ENCODE results near the gene CSNK2A1. TPM values are rescaled to one million over a fixed set of nuclear protein-coding genes. Genes with fewer than 3 reads are reported as not detected.

The CSNK2A1 gene
- total and polyA plus RNA-seq, 2 donors from 2014 or later, result 39.7 to 100 TPM

- Histone ChIP-seq H3K27me3 (ENCODE audit: control insufficient read depth, insufficient read depth, low read length) (no peaks in the 10 kb centered on the region), H3K36me3 (ENCODE audit: control insufficient read depth in 2 of 3, insufficient read depth in 3 of 3, low read length in 3 of 3) (peaks cover 9 to 38% (median 20%) of the 10 kb centered on the region in 3 donors), H3K4me1 (ENCODE audit: control insufficient read depth in 2 of 3, insufficient read depth in 2 of 3, low read depth in 1 of 3, low read length in 3 of 3) (no peaks in the 10 kb centered on the region), H3K27ac (ENCODE audit: low read depth in 2 of 2, low read length in 2 of 2) (no peak overlapping the region), H3K9ac (ENCODE audit: low read length in 3 of 3) (no peak overlapping the region), H3K4me3 (ENCODE audit: low read length in 3 of 3) (no peak overlapping the region), H3K9me3 (ENCODE audit: control insufficient read depth in 2 of 3, insufficient read depth in 1 of 3, low read length in 3 of 3) (no peaks in the 10 kb centered on the region)
- no peak for FAIRE-seq
- intact Hi-C loops (cut with DNase I), result no loop called here
- TF ChIP-seq, protein P1, sequence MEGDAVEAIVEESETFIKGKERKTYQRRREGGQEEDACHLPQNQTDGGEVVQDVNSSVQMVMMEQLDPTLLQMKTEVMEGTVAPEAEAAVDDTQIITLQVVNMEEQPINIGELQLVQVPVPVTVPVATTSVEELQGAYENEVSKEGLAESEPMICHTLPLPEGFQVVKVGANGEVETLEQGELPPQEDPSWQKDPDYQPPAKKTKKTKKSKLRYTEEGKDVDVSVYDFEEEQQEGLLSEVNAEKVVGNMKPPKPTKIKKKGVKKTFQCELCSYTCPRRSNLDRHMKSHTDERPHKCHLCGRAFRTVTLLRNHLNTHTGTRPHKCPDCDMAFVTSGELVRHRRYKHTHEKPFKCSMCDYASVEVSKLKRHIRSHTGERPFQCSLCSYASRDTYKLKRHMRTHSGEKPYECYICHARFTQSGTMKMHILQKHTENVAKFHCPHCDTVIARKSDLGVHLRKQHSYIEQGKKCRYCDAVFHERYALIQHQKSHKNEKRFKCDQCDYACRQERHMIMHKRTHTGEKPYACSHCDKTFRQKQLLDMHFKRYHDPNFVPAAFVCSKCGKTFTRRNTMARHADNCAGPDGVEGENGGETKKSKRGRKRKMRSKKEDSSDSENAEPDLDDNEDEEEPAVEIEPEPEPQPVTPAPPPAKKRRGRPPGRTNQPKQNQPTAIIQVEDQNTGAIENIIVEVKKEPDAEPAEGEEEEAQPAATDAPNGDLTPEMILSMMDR (IDR thresholded peaks at IDR 0.05; ENCODE audit: borderline replicate concordance, extremely low read depth, insufficient read depth), result no peak
- no peak for DNase-seq
Observed at GRCh38 chr20:507761-508332, 35.7 kb downstream of the CSNK2A1 start.

GRCh38 chr20:507006-507758 lies 36.4 kb downstream of the CSNK2A1 start:
- Histone ChIP-seq H3K27me3 (ENCODE audit: control insufficient read depth, insufficient read depth, low read length) (no peaks in the 10 kb centered on the region), H3K27ac (ENCODE audit: low read depth in 2 of 2, low read length in 2 of 2) (no peak overlapping the region), H3K36me3 (ENCODE audit: control insufficient read depth in 2 of 3, insufficient read depth in 3 of 3, low read length in 3 of 3) (peaks cover 13 to 40% (median 20%) of the 10 kb centered on the region in 3 donors), H3K9ac (ENCODE audit: low read length in 3 of 3) (no peak overlapping the region), H3K9me3 (ENCODE audit: control insufficient read depth in 2 of 3, insufficient read depth in 1 of 3, low read length in 3 of 3) (no peaks in the 10 kb centered on the region), H3K4me1 (ENCODE audit: control insufficient read depth in 2 of 3, insufficient read depth in 2 of 3, low read depth in 1 of 3, low read length in 3 of 3) (no peaks in the 10 kb centered on the region), H3K4me3 (ENCODE audit: low read length in 3 of 3) (no peak overlapping the region)
- intact Hi-C loops (cut with DNase I), result no loop called here
- FAIRE-seq, result no peak
- no peak for DNase-seq
- TF ChIP-seq, protein P1 (IDR thresholded peaks at IDR 0.05; ENCODE audit: borderline replicate concordance, extremely low read depth, insufficient read depth), result no peak

DNA sequence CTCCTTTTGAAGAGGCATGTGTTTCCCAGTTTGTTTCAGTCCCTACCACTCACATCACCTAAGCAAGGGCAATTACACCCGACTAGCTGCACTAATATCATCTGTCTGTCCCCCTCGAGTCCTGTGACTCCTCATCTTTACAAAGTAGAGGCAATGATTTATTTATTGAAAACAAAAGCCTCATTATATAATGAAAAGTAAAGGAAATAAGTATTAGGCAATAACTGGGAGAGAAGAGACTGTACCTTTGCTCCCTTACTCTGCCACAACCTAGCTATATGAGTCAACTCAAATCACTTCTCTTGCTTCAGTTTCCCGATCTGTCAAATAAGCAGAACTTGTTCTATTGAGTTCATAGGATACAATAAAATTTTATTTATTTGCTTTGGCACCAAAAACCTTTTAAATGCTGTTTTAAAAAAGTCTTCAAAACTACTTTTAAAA lies 38.9 kb downstream of the CSNK2A1 start:
- Histone ChIP-seq H3K9me3 (ENCODE audit: control insufficient read depth in 2 of 3, insufficient read depth in 1 of 3, low read length in 3 of 3) (no peaks in the 10 kb centered on the region), H3K4me1 (ENCODE audit: control insufficient read depth in 2 of 3, insufficient read depth in 2 of 3, low read depth in 1 of 3, low read length in 3 of 3) (no peaks in the 10 kb centered on the region), H3K27ac (ENCODE audit: low read depth in 2 of 2, low read length in 2 of 2) (no peak overlapping the region), H3K9ac (ENCODE audit: low read length in 3 of 3) (no peak overlapping the region), H3K4me3 (ENCODE audit: low read length in 3 of 3) (no peak overlapping the region), H3K27me3 (ENCODE audit: control insufficient read depth, insufficient read depth, low read length) (no peaks in the 10 kb centered on the region), H3K36me3 (ENCODE audit: control insufficient read depth in 2 of 3, insufficient read depth in 3 of 3, low read length in 3 of 3) (peaks cover 13 to 46% (median 26%) of the 10 kb centered on the region in 3 donors)
- FAIRE-seq (no peak), DNase-seq (no peak)
- TF ChIP-seq, protein P1 (IDR thresholded peaks at IDR 0.05; ENCODE audit: borderline replicate concordance, extremely low read depth, insufficient read depth), result no peak
- intact Hi-C loops (cut with DNase I), result no loop called here

All from kidney (tissue), 14 donors.